ENCODE measurements around the gene CACNA2D3.

Gene CACNA2D3

DNA sequence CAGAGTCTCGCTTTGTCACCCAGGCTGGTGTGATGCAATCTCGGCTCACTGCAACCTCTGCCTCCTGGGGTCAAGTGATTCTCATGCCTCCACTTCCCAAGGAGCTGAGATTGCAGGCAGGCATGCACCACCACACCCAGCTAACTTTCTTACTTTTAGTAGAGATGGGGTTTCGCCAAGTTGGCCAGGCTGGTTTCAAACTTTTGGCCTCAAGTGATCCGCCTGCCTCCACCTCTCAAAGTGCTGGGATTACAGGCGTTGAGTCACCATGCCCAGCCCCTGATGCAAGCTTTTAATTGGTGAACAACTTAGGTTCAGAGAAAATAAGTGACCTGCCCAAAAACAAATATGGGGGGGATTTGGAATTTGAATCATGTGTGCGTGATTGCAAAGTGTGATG lies 559.4 kb downstream of the CACNA2D3 start:
- DNase-seq (ENCODE audit: low read depth) = no peak
- no peak overlapping the region for H3K4me3 ChIP-seq (ENCODE audit: low read length)
- TF ChIP-seq, protein P1, sequence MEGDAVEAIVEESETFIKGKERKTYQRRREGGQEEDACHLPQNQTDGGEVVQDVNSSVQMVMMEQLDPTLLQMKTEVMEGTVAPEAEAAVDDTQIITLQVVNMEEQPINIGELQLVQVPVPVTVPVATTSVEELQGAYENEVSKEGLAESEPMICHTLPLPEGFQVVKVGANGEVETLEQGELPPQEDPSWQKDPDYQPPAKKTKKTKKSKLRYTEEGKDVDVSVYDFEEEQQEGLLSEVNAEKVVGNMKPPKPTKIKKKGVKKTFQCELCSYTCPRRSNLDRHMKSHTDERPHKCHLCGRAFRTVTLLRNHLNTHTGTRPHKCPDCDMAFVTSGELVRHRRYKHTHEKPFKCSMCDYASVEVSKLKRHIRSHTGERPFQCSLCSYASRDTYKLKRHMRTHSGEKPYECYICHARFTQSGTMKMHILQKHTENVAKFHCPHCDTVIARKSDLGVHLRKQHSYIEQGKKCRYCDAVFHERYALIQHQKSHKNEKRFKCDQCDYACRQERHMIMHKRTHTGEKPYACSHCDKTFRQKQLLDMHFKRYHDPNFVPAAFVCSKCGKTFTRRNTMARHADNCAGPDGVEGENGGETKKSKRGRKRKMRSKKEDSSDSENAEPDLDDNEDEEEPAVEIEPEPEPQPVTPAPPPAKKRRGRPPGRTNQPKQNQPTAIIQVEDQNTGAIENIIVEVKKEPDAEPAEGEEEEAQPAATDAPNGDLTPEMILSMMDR (conservative IDR thresholded peaks at IDR 0.05; ENCODE audit: low read length) = no peak

- TF ChIP-seq, protein P1 (conservative IDR thresholded peaks at IDR 0.05; ENCODE audit: low read length) = no peak
- no peak overlapping the region for H3K4me3 ChIP-seq (ENCODE audit: low read length)
Measured at GRCh38 chr3:54685213-54685612, 562.9 kb downstream of the CACNA2D3 start.

GRCh38 chr3:54691289-54691771 lies 569.0 kb downstream of the CACNA2D3 start:
- TF ChIP-seq, protein P1 (conservative IDR thresholded peaks at IDR 0.05; ENCODE audit: low read length) = no peak
- no peak overlapping the region for H3K4me3 ChIP-seq (ENCODE audit: low read length)
- no peak for DNase-seq (ENCODE audit: low read depth)

More at GRCh38 chr3:54685213-54685612, 562.9 kb downstream of the CACNA2D3 start:
- no peak for DNase-seq (ENCODE audit: low read depth)

DNA sequence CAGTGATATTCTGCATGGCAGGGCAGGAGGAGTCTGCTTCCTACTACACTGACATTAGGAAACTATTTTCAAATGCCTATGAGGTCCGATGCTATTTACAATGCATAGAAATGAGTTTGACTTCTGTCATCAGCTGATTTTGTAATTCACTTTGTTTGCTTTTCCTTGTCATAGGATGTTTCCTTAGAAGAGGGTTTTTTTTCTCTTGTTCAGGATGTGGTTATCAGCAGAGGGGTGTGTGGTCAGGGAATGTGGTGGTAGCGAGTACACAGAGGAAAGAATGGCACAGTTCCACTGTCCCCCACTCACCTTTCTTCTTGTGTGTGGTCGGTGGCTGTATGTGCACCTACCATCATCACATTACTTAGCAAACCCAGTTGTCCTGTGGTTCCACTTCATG lies 574.0 kb downstream of the CACNA2D3 start:
- DNase-seq (ENCODE audit: low read depth) = no peak
- TF ChIP-seq, protein P1 (conservative IDR thresholded peaks at IDR 0.05; ENCODE audit: low read length) = no peak
- H3K4me3 ChIP-seq (ENCODE audit: low read length) = no peak overlapping the region

DNA sequence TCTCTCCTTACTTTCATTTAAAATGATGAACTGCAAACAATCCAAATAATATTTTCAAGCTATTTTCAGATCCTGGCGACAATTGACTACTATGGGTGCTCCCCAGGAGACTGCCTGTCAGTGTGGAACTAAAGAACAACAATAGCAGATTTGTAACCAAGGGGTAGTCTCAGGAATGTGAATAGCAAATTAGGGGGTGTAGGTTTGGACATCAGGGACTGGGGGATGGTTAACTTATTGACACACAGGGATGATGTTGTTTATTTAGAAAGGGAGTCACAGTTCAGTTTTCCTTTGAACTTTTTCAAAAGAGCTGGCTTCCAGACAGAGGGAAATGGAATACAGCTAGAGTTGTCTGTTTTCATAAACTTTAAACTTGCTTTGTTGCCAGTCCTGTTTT lies 575.7 kb downstream of the CACNA2D3 start:
- H3K4me3 ChIP-seq (ENCODE audit: low read length) = no peak overlapping the region
- TF ChIP-seq, protein P1 (conservative IDR thresholded peaks at IDR 0.05; ENCODE audit: low read length) = no peak
- no peak for DNase-seq (ENCODE audit: low read depth)

GRCh38 chr3:54703923-54704322 lies 581.6 kb downstream of the CACNA2D3 start:
- DNase-seq (ENCODE audit: low read depth) = no peak
- TF ChIP-seq, protein P1 (conservative IDR thresholded peaks at IDR 0.05; ENCODE audit: low read length) = no peak

DNA sequence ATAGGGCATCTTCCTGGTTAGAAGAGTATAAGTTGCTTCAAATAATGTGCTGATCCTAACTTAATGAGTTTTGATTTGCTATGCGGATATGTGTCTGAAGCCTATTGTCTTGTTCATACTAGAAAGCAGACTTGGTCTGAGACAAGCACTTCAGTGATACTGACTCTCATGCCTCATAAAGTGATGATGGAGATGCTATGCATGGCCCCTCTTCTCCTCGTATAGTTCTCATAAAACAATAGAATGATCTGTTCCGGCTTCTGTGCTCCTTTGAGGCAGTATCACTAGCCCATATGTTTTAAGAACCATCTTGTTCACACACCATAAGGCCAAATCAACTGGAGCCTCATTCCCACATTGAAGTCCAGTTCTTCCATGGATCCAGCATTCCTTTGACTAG lies 583.4 kb downstream of the CACNA2D3 start:
- TF ChIP-seq, protein P1 (conservative IDR thresholded peaks at IDR 0.05; ENCODE audit: low read length) = no peak
- no peak overlapping the region for H3K4me3 ChIP-seq (ENCODE audit: low read length)
- DNase-seq (ENCODE audit: low read depth) = no peak

More at GRCh38 chr3:54703923-54704322, 581.6 kb downstream of the CACNA2D3 start:
- no peak overlapping the region for H3K4me3 ChIP-seq (ENCODE audit: low read length)
